HG02763 (cell line): ENCODE results near the gene PLPPR3.
"Not testable (repeated sequence)": the region's sequence is repeated elsewhere in the genome, so short reads cannot be mapped to it uniquely, and the experiment has no call there.

Experiments
- ATAC-seq: cut with Tn5 transposase; IDR thresholded peaks from one replicate; pipeline ENCODE4 v1.9.1; 2021; ENCODE audit warnings: mild to moderate bottlenecking, moderate library complexity; ENCODE audit not compliant: unreplicated experiment

The PLPPR3 gene

DNA sequence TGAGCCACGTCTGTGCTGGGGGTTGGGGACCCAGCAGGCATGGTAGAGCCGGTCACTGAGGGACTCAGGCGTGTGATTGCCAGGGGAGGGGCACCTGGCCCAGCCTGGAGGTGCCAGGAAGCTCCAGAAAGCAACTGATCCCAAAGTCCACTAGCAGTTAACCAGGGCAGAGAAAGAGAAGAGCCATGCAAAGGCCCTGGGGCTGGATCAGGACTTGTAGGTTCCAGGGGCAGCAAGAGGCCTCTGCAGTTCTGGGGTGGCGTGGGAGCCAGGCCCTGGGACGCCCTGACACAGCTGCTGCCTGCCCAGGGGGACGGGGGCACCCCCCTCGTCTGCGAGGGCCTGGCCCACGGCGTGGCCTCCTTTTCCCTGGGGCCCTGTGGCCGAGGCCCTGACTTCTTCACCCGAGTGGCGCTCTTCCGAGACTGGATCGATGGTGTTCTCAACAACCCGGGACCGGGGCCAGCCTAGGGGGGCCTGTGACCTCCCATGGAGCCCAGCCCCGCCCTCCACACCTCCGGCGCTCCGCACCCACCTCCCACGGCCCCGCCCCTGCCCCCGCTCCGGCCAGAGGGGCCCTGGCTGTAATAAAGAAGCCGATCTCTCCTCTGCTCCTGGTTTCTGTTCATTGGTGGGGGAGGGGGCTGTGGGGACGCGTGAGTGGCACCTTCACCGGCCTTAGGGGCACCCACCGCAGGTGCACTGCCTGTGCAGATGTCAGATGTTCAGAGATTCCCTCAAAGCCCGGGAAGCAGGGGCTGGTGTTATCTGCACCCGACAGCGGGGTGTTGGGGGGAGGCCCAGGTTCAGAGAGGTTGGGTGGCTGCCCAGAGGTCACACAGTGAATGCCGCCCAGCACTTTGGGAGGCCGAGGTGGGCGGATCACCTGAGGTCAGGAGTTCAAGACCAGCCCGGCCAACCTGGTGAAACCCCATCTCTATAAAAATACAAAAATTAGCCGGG lies 9.9 kb upstream of the PLPPR3 start:
- ATAC-seq = no peak

GRCh38 chr19:829129-829758 lies 7.5 kb upstream of the PLPPR3 start:
- no peak for ATAC-seq

DNA sequence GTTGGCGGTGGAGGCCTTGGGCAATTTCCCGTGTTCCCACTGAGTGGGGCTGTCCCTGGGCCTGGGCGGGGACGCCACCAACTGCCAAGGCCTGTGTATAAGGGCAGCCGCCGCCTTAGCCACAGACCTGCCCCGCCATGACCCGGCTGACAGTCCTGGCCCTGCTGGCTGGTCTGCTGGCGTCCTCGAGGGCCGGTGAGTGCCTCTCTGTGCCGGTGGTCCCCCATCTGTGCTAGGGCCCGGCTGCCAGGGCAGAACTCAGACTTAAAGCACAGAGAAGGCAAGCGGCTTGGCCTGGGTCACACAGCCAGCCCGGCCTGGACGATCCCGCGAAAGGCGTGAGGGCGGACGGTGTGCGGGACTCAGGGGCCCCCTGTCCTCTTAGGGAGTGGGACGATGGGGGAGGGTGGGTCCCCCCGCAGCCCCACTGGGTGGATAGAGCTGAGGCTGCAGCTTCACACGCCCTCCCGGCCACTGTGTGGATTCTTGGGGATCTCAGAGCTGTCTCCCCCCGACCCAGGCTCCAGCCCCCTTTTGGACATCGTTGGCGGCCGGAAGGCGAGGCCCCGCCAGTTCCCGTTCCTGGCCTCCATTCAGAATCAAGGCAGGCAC lies 6.1 kb upstream of the PLPPR3 start, which contains the start of gene AZU1:
Gene AZU1, plus strand, starts transcription at position 128 of the 612 bp plus-strand sequence. Its CDS starts 10 bp downstream, at position 138.
- no peak for ATAC-seq

GRCh38 chr19:827314-827709 lies 5.6 kb upstream of the PLPPR3 start:
- no peak for ATAC-seq

- ATAC-seq = no peak
Measured at GRCh38 chr19:825897-826644, 4.3 kb upstream of the PLPPR3 start.

- no peak for ATAC-seq
Measured at GRCh38 chr19:824885-825284, 3.1 kb upstream of the PLPPR3 start.

GRCh38 chr19:823565-824121 lies 1.9 kb upstream of the PLPPR3 start:
- no peak for ATAC-seq

- ATAC-seq = no peak
Measured at GRCh38 chr19:821231-821824, 427 bp downstream of the PLPPR3 start.

DNA sequence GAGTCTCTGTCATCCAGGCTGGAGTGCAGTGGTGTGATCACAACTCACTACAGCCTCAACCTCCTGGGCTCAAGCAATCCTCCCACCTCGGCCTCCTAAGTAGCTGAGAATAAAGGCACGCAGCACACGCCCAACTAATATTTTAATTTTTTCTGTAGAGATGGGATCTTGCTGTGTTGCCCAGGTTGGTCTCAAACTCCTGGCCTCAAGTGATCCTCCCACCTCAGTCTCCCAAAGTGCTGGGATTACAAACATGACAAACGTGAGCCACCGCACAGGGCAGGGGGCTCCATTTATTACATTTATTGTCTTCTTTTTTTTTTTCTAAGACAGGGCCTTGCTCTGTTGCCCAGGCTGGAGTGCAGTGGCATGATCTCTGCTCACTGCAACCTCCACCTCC lies 1.5 kb downstream of the PLPPR3 start:
- not testable (repeated sequence) for ATAC-seq

- ATAC-seq = no peak
Measured at GRCh38 chr19:816500-816857, 5.3 kb downstream of the PLPPR3 start.

- ATAC-seq = no peak
Measured at GRCh38 chr19:815775-816499, 5.8 kb downstream of the PLPPR3 start.

DNA sequence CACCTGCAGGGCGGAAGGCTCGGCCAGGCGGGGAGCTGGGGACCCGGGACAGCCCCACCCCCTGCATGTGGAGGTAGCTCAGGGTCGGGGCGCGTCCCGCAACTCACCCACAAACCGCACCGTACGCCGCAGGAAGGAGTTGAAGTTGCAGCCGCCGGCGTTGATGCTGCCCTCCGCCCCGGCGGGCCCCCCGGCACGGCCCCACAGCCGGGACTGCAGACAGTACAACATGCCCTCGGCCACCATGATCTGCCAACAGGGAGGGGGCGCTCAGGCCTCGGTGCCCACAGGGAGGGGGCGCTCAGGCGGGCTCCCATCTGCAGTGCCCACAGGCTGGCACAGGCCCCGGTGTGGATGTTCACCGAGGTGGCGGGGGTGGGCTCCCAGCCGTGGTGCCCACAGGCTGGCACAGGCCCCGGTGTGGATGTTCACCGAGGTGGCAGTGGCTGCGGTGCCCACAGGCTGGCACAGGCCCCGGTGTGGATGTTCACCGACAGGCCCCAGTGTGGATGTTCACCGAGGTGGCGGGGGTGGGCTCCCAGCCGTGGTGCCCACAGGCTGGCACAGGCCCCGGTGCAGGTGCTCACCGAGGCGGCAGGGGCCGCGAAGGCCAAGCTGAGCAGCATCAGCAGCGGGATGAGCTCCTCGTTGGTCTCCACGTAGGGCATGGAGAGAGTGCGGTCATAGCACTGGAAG lies 6.5 kb downstream of the PLPPR3 start:
- ATAC-seq = no peak

GRCh38 chr19:814152-815078 lies 7.3 kb downstream of the PLPPR3 start:
- no peak for ATAC-seq

DNA sequence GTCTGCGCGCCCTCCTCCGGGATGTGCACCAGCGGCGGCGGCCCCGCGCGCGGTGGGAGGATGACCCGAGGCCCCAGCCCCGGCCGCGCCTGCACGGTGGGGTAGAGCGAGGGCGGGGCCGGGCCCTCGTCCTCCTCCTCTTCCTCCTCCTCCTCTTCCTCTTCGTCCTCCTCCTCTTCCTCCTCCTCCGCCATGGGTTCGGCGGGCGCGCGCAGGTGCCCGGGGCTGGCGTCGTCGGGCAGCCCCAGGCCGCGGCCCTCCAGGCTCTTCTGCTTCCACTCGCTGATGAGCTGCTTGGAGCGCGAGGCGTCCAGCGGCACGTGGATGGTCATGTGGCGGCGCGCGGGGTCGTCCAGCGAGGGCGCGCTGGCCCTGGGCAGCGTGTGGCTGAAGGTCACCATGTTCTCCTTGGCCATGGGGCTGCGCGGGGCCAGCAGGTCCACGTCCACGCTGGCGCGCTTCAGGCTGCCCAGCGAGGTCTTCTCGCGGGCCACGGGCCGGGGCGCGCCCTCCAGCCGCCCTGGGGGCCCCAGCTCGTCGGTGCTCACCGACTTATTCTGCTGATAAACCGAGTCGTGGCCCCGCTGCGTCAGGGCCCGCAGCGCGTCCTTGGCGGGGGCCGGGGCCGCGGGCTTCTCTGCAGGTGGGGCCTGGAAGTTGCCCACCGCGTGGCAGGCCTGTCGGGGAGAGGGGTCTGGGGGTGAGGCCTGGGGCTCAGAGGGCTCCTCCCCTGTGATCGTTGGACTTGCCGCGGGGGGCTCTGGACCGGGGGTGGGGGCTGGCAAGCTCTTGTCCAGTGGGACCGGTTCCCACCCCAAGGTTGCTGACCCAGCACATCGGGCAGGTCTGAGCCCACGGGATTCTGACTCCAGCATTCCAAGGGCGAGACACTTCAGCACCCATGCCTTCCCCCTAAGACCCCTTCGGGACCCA lies 8.3 kb downstream of the PLPPR3 start:
- no peak for ATAC-seq

- ATAC-seq = no peak
Measured at GRCh38 chr19:812747-813218, 9.0 kb downstream of the PLPPR3 start.

GRCh38 chr19:812049-812746 lies 9.6 kb downstream of the PLPPR3 start:
- ATAC-seq = no peak
